Stimulated activated CD8-positive, alpha-beta memory T cell treated with anti-CD3 and anti-CD28 coated beads, Interleukin-15, amount 100 ng/mL, for 4 hours (primary cell): ENCODE measurements around the gene TNFRSF14.

Experiments used
- DNase-seq, 2 donors: peaks; one replicate each; pipeline ENCODE4 v3.0.0-alpha.2; 2020; ENCODE audit warnings: low read depth in 2 of 2

Gene TNFRSF14

DNA sequence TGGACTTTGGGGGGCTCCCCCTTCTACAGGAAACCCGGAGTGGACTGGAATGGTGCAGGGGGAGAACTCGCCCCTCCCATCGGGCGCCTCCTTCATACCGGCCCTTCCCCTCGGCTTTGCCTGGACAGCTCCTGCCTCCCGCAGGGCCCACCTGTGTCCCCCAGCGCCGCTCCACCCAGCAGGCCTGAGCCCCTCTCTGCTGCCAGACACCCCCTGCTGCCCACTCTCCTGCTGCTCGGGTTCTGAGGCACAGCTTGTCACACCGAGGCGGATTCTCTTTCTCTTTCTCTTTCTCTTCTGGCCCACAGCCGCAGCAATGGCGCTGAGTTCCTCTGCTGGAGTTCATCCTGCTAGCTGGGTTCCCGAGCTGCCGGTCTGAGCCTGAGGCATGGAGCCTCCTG is at the start of gene TNFRSF14:
Gene TNFRSF14 (plus strand): TSS at position 95 of the 401 bp plus-strand sequence. CDS start 294 bp downstream, at position 389.
- DNase-seq: peak; percentile 52 to 59

DNA sequence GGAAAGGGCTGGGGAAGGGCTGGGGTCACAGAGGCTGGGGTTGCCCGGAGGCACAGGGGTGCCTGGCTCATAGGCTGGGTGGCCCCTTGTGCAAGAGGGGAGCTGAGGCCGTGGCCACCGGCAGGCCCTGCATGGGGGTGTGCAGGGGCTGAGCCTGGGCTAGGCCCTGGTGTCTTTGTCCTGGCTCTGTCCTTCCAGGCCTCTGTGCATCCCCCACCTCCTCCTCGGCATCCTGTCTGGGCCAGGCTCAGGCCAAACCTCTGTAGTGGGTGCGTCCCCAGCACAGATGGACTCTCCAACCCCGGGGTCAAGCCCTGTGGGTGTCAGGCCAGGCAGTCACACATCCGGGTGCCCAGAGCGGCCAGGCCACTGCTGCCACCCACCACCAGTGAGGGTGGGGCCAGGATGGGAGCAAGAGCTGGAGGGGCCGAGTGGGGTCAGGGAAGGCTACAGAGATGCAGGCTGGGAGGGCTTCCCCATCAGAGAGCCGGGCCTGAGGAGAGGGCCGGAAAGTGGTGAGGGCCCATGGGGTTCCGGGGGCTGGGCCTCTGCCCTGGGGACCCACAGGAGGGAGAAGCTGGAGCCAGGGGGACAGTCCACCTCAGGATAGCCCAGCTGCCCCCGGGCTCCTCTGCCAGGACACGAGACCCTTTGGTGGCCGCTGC is 49.1 kb upstream of the TNFRSF14 start:
- no peak for DNase-seq

DNA sequence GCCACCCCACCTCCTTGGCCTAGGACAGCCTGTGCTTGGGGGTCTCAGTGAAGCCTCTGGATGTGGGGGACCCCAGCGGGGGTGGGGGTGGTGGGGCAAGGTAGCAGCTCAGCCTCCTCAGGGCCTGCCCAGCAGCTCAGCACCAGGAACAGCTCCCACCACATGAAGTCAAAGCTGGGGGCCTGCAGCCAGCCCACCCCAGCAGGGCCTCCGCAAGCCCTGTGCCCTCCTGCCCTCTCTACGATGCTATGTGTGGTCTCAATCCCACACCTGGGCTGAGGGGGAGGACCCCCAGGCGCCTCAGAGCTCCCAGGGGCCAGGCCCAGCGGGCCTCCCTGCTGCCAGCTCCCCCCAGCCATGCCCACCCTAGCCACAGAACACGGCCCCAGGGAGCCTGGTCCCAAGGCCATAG is 48.4 kb upstream of the TNFRSF14 start:
- DNase-seq: no peak

DNA sequence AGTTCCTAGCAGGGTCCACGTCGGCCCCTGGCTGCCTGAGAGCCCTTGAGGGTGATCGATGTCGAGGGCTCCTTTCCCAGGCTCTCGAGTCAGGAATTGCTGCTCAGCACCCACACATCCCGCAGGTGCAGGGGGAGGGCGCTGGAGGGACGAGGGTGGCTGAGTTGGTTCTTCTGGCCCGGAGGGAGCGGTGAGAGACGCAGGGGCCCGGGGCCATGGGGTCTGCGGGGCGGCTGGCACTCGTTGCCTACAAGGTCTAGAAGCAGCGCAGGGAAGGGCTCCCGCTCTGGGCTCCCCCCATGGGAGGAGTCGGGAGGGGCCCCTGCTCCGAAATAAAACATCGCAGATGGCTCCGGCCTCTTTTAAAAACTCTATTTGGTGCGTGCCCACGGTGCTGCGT is 48.0 kb upstream of the TNFRSF14 start:
- no peak for DNase-seq

DNA sequence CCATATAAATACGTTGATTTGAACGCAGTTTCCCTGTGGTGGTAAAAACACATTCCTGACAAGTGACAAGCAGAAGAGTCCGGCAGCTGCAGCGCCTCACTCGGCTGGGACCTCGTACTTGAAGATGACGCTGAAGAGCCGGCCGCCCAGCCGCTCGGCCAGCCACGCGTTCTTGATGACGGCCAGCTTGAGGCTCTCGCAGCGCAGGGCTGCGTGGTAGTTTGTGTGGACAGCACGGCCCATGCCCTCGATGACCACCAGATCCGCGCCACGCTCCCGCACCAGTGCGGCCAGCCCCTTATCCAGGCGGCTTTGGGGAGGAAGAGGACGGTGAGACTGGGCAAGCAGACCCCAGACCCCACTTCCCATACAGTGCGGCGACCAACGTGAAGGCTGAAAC is 47.4 kb upstream of the TNFRSF14 start:
- DNase-seq: no peak

DNA sequence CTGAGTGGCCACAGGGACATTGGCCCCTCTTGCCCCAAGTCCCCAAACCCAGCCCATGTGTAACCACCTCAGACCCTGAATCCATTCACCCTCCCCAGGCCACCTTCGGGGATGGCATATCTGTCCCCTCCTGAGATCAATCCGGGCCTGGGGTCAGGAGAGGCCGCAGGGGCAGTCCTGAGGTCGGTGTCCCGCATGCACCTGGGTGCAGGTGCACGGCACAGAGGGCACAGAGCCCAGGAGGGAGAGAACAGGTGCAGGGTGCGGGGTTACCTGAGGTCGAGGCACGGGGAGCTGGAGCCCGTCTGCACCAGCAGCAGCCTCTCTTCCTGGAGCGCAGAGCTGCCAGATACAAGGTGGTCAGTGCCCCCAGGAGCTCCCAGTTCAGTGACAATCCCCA is 46.6 kb upstream of the TNFRSF14 start:
- no peak for DNase-seq

DNA sequence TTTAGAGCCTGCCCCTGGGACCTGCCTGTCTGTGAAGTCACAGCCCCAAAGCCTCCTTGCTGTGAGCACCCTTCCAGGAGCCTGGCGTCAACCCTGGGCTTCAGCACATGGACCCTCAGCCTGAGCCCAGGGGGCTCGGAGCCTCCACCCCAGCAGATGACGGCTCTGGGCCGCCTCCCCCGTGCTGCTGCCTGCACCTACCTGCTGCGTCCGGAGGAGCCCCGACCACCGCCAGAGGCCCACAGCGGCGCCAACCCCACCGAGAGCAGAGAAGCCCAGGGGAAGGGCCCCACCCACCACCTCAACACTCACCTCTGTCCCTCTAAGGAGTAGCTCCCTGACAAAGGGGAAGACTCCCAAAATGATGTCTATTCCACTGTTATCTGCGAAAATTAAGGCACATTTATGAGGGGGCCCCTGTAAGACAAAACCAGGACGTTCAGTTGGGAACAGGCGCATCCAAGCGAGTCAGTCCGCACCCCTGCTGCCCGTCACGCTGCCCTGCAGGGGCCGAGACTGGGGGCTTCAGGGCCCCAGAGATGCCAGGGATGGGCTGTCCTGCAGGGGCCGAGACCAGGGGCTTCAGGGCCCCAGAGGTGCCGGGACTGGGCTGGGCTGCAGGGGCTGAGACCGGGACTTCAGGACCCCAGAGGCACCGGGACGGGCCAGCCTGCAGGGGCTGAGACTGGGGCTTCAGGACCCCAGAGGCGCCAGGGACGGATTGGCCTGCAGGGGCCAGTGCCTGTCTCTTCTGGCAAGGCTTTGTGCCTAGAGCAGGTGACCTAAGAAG is 45.6 kb upstream of the TNFRSF14 start:
- no peak for DNase-seq

DNA sequence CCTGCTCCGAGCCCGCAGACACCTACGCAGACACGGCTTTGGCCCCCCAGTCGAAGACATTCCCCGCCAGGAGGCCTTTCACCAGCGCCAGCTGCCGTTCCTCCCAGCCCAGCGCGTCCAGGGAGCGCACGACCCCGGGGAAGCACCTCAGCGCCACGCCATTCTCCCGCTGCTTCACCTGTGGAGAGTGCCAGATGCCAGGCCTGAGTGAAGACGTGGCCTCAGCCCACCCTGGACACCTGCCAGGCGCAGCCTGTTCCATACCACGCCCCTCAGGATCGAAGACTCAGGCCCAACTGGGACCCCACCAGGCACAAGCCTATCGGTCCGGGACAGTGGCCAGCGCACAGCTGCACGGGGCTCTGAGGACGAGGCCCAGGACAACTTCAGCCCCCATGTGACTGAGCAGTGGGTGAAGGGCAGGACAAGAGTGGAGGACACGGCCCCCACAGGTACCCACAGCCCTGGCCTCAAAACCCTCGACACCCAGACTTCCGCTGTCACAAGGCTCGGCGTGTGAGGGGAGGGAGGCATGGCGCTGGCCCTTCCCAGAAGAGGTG is 43.2 kb upstream of the TNFRSF14 start:
- DNase-seq: no peak

DNA sequence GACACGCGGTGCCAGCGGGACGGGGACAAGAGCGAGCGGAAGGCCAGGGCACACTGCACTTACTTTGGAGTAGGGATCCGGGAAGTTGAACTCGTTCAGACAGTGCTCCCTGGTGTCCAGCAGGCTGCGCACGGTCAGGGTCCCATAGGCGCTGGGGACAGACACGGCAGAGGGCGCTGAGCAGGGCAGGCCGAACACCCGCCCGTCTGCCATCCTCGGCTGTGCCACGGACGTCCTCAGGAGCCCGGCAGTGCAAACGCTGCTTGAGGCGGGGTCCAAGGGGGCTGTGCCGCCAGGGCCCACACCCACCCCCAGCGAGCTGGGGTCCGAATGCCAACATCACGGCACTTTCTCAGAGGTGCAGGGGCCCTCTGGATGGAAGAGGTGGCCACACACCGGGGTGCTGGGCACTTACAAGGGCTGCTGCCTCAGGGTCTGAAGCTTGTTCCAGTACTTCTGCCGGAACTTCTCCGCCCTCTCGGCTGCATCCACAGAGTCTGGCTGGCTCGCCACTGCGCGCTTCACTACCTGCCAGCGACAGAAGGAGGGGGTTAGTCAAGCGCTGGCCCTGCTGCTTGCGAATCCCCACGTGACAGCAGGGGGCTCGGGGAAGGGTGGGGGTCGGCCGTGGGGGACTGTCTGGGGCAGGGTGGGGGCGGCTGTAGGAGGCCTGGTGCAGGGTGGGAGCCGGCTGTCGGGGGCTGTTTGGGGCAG is 42.1 kb upstream of the TNFRSF14 start:
- no peak for DNase-seq

DNA sequence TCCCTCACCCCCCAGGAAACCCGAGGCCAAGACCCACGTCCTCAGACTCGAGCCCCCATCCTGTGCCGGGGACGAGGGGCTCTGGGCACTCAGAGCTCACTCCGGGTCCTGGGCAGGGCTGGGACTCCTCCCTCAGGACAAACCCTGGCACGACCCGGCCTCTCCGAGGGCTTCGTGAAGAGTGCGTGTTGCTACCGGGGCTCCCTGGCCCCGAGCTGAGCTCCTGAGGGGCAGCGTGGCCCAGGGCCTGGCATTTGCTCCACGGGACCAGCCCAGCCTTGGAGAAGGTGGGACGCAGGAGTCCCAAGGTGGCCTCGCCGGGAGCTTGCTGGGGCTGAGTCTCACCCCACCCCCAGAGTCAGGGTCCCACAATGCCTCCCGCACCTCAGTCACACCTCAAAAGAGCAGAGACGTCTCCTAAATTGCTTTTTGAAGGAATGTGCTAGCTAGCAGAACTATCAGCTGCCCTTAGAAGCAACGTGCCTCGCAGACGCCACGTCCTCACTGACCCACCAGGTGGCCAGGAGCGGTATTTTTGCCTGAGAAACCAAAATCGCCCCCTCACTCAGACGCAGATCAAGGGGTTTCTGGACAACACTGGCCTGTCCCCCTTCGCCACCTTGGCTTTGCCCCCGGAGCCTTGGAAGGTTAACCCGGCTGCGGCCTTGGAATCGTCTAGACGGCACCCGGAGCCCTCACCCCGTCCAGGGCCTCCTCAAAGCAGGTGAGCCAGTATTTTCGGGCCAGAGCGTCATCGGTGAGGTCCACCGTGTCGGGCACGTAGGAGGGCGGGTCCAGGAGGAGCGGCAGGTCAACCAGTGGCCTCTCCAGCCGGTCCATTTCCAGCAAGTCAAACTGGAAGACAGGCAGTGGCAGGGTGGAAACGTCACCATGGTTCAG is 41.1 kb upstream of the TNFRSF14 start:
- no peak for DNase-seq

DNA sequence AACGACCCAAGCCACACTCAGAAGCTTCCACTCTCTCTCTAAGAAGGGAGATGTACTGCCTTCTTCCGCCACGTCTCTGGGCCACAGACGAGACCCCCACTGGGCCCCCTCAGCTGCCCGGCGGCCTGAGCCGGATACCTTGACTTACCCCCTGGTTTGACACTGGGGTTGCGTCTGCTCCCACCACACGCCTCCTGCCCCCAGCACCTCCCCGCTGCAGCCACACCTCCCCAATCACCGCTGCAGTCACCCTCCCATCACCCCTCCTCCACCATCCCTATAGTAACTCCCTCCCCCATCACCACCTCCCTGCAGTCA is 40.4 kb upstream of the TNFRSF14 start:
- no peak for DNase-seq

DNA sequence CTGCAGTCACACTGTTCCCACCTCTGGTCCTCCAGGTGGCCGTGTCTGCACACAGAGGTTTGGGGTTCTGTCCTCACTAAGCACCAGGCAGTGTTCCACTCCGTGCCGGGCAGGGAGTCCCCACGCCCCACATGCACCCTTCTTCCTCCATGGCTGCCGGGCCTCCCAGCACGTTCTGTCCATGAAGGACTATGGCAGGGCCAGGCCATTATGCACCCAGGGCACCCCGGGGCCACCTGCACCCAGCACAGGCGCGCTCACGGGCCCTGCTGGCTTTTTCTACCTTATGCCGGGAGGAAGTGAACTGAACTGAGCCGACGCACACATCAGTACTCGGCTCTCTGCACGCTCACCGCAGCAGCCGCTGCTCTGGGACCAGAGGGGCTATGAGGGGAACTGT is 40.0 kb upstream of the TNFRSF14 start:
- DNase-seq: no peak

DNA sequence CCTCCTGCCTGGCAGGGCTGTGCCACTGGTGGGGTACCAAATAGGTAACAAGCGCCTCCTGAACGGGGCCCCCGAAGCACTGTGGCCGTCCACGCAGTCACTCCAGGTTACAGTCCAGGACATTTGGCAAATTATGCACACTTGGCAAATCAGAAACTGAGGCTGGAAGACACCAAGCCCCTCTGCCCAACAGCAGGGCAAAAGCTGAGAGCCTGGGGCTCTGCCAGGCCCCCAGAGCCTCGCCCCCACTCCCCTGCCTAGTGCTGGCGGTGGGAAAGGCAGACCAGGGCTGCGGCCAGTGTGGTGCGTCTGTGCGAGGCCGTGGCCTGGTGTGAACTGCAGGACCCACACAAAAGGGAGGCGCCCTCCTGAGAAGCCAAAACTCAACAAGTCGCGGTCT is 39.2 kb upstream of the TNFRSF14 start:
- DNase-seq: no peak

DNA sequence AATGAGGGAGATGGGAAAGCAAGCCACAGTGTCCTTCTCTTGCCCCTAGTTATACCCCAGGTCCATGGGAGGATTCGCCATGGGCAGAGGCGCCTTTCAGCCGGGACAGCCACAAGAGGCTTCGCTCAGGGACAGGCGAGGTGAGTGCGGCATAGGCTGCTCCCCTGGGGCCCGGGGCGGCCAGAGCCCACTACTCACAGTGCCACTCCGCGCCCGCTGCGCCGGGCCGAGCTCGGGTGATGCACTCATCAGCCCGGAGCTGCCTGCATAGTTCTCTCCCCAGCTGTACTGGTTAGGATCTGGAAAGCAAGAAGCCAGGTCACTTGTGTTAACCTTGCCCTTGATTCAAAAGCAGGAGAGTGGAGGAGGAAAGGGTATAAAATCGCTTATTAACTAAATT is 38.2 kb upstream of the TNFRSF14 start:
- DNase-seq: no peak

DNA sequence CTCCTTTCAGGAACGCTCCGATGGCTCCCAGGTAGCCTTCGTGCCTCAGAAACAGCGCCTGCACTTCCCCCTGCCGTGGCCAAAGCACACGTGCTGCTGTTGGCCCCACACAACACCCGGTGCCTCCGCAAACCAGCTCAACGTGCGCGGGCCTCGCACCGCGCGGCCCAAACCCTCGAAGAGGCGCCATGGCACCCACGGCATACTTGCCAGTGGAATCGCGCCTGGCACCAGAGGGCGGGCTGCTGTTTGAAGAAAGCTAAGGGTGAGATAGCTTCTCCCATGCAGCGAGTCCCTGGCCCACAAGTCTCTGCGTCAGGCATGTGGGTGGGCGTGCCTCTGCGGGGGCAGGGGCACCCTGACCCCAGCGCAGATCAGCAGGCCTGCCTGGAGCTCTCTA is 37.6 kb upstream of the TNFRSF14 start:
- DNase-seq: no peak

DNA sequence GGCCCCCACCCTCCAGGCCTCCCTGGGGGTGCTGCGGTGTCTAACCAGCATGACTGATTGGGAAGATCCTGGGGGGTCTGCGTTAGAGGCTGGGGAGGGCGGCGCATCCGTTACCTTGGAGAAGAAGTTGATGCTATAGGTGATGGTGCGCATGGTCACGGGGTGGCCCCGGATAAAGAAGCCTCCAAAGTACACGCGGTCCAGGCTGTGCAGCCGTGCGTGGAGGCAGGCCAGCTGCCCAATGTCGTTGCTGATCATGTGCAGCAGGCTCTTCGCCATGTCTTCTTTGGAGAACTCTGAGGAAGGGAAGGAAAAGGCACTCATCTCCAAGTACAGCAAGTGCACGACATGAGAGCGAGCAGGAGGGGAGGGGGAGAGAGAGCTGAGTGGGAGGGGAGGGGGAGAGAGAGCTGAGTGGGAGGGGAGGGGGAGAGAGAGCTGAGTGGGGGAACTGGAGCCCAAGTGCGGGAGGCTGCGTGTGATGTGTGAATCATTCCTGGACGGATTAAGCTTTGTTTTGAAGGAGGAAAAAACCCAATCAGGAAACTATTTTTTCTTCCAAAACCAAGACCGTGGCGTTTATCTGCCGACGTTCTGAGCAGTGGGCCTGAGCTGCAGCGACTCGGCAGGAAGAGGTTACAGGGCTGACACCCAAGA is 37.0 kb upstream of the TNFRSF14 start:
- no peak for DNase-seq

DNA sequence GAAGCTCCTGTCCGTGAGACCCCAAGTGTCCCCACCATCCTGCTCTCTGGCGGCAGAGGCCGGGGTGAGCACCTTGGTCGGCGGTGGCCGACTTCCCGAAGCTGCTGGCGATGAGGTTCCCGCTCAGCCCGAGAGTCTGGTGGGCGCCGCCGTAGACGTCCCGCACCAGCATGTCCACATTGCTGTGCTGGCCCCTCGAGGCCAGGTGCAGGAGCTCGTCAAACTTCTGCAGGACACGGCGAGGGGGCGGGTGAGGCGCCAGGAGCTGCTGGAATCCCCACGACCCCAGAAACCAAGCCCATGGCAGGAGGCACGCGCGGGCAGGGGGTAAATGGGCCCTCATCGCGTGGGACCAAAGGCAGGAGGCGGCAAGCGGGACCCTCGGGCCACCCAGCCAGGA is 36.4 kb upstream of the TNFRSF14 start:
- no peak for DNase-seq

DNA sequence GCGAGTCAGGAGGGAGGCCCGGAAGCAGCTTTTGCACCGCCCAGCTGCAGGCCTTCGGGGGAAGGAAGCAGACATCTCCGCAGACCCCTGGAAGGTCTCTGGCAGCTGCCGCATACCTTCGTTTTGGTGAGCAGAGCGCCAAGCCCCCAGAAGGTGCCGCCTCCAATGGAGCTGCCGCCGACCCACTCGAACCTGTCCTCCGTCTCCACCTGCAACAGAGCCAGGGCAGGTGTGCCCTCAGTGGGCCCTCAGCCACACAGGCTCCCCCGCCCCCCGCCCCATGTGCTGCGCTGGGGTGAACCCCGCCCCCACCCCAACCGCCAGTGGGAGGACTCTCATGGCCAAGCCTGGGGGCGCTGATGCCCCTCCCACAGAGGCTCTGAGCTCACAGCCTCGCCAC is 36.0 kb upstream of the TNFRSF14 start:
- DNase-seq: no peak

DNA sequence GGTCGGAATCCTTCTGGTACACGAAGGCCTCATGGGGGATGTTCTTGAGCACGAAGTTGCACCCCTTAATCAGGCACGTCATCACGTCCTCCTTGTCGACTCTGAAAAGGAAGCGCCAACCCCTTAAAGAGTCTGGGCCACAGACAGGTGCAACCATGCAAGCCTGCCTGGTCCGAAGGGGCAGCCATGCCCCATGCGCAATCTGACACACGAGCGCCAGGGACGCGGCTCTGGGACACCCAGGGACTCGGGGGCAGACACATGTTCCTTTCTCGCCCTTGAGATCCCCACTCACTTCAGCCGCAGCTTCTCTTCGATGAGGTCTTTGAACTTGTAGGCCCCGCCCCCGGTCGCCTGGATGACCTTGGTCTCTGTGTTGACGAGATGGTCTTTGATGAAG is 35.4 kb upstream of the TNFRSF14 start:
- DNase-seq: no peak

DNA sequence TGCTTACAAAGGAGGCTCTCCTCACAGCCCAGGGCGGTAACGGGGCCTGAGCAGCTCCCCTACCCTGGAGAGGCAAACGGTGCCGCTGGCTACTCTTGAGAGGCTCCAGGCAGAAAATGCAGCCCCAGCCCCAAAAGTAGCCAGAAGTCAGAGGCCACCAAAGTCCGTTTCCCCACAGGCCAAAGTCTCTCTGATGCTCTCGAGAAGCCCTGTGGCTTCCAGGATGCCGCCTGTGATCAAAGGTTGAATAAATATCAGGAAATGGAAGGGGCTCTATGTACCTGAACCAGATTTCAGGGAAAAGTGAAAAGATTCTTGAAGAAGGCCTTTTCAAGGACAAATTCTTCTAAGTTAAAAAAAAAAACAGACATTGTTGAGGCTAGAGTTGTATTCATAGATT is 33.9 kb upstream of the TNFRSF14 start:
- DNase-seq: no peak
